ENCODE results near the gene OTOGL. TPM values are rescaled to one million over a fixed set of nuclear protein-coding genes. Genes with fewer than 3 reads are reported as not detected.

Gene OTOGL
- polyA plus RNA-seq, 3 donors, result not detected

DNA sequence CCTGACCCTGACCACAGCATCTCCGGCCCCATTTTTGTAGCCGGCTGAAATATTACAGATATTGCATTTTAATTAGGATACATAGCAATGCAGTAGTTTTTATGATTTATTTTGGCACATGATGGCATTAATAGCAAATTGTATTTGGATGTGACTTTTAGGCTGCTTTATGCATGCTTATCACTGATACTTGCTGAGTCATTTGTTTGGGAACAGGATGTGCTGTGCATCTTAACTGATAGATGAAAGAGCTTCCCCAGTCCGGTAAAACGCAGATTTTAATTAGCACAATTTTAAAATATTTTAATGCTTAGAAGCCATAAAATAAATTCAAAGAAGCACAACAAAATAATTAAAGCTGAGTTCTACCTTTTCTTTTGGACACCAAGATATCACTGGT lies 90.7 kb downstream of the OTOGL start:
- Histone ChIP-seq H3K4me1 (ENCODE audit: control insufficient read depth in 1 of 2, insufficient read depth in 2 of 2, low read length in 2 of 2) (no peaks in the 10 kb centered on the region), H3K79me2 (ENCODE audit: insufficient read depth, low read length) (no peaks in the 10 kb centered on the region), H3K27ac (ENCODE audit: low read depth in 1 of 2, low read length in 2 of 2) (no peak overlapping the region), H2AFZ (ENCODE audit: insufficient read depth, low read depth, low read length, poor library complexity, severe bottlenecking) (no peak overlapping the region), H3K36me3 (replicated peaks in 1 of 2; ENCODE audit: control insufficient read depth in 1 of 2, insufficient read depth in 2 of 2, low read length in 2 of 2) (no peaks in the 10 kb centered on the region), H4K20me1 (ENCODE audit: insufficient read depth, low read length) (no peaks in the 10 kb centered on the region), H3K4me2 (replicated peaks; ENCODE audit: extremely low read depth, low read length, poor library complexity, severe bottlenecking) (no peak overlapping the region), H3K27me3 (ENCODE audit: control insufficient read depth in 2 of 2, insufficient read depth in 2 of 2, low read length in 2 of 2) (no peaks in the 10 kb centered on the region), H3K4me3 (replicated peaks in 1 of 3; ENCODE audit: low read depth in 2 of 3, low read length in 3 of 3) (no peak overlapping the region), H3K9ac (ENCODE audit: insufficient read depth, low read length, poor library complexity, severe bottlenecking) (no peak overlapping the region), H3K9me3 (replicated peaks in 1 of 2; ENCODE audit: control insufficient read depth in 1 of 2, insufficient read depth in 1 of 2, low read length in 2 of 2) (no peaks in the 10 kb centered on the region)
- no peaks in the 10 kb centered on the region for H3K27me3 Mint-ChIP-seq (ENCODE audit: low read depth in 3 of 3)
- no peaks in the 10 kb centered on the region for H3K4me1 Mint-ChIP-seq
- no peaks in the 10 kb centered on the region for H3K36me3 Mint-ChIP-seq
- no peak for DNase-seq
- TF ChIP-seq, protein P1, sequence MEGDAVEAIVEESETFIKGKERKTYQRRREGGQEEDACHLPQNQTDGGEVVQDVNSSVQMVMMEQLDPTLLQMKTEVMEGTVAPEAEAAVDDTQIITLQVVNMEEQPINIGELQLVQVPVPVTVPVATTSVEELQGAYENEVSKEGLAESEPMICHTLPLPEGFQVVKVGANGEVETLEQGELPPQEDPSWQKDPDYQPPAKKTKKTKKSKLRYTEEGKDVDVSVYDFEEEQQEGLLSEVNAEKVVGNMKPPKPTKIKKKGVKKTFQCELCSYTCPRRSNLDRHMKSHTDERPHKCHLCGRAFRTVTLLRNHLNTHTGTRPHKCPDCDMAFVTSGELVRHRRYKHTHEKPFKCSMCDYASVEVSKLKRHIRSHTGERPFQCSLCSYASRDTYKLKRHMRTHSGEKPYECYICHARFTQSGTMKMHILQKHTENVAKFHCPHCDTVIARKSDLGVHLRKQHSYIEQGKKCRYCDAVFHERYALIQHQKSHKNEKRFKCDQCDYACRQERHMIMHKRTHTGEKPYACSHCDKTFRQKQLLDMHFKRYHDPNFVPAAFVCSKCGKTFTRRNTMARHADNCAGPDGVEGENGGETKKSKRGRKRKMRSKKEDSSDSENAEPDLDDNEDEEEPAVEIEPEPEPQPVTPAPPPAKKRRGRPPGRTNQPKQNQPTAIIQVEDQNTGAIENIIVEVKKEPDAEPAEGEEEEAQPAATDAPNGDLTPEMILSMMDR (IDR thresholded peaks at IDR 0.05), result no peak
- intact Hi-C loops (cut with micrococcal nuclease), result no loop called here
- H3K27ac Mint-ChIP-seq, result no peak overlapping the region
- WGBS (ENCODE audit: insufficient coverage), result no CpG with 5 or more reads among the region's 4 CpGs
- no peak overlapping the region for H3K4me3 Mint-ChIP-seq
- H3K9me3 Mint-ChIP-seq, result no peaks in the 10 kb centered on the region

DNA sequence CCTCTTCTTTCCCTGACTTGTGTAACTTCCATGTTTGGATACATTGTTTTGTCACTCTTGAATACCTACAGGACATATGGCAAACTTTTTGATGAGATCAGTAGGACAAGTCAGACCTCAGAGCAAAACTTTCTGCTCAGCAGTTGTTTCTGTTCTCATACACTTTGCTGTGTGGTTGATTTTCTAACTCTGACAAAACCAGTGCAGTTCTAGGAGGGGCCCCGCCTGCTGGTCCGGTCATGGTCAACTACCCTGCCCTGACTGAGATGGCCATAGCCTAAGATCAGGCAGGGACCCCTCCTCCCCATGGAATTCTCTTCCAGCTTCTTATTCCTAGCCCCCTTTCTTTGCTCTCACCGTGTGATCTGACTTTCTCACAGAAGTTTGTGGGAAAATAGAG lies 92.8 kb downstream of the OTOGL start:
- intact Hi-C loops (cut with micrococcal nuclease), result no loop called here
- no peaks in the 10 kb centered on the region for H3K9me3 Mint-ChIP-seq

More for the DNA sequence above, 92.8 kb downstream of the OTOGL start:
- H2AFZ ChIP-seq (ENCODE audit: insufficient read depth, low read depth, low read length, poor library complexity, severe bottlenecking), result no peak overlapping the region
- no peaks in the 10 kb centered on the region for H3K36me3 ChIP-seq (replicated peaks in 1 of 2; ENCODE audit: control insufficient read depth in 1 of 2, insufficient read depth in 2 of 2, low read length in 2 of 2)
- no peak for DNase-seq
- H3K9me3 ChIP-seq (replicated peaks in 1 of 2; ENCODE audit: control insufficient read depth in 1 of 2, insufficient read depth in 1 of 2, low read length in 2 of 2), result no peaks in the 10 kb centered on the region
- Mint-ChIP-seq H3K36me3 (no peaks in the 10 kb centered on the region), H3K27ac (no peak overlapping the region), H3K27me3 (ENCODE audit: low read depth in 3 of 3) (peaks cover 0 to under 1% (median 0%) of the 10 kb centered on the region in 3 donors), H3K4me3 (no peak overlapping the region), H3K4me1 (no peaks in the 10 kb centered on the region)
- H3K9ac ChIP-seq (ENCODE audit: insufficient read depth, low read length, poor library complexity, severe bottlenecking), result no peak overlapping the region
- H4K20me1 ChIP-seq (ENCODE audit: insufficient read depth, low read length), result no peaks in the 10 kb centered on the region
- no peaks in the 10 kb centered on the region for H3K27me3 ChIP-seq (ENCODE audit: control insufficient read depth in 2 of 2, insufficient read depth in 2 of 2, low read length in 2 of 2)
- TF ChIP-seq, protein P1 (IDR thresholded peaks at IDR 0.05), result no peak
- H3K4me3 ChIP-seq (replicated peaks in 1 of 3; ENCODE audit: low read depth in 2 of 3, low read length in 3 of 3), result no peak overlapping the region
- H3K4me2 ChIP-seq (replicated peaks; ENCODE audit: extremely low read depth, low read length, poor library complexity, severe bottlenecking), result no peak overlapping the region
- 100% methylated on average over 2 of the region's 3 CpGs for WGBS (ENCODE audit: insufficient coverage)
- H3K27ac ChIP-seq (ENCODE audit: low read depth in 1 of 2, low read length in 2 of 2), result no peak overlapping the region
- no peaks in the 10 kb centered on the region for H3K79me2 ChIP-seq (ENCODE audit: insufficient read depth, low read length)
- H3K4me1 ChIP-seq (ENCODE audit: control insufficient read depth in 1 of 2, insufficient read depth in 2 of 2, low read length in 2 of 2), result no peaks in the 10 kb centered on the region
